A673 (cell line): ENCODE results near the gene TMEM14A. TPM values are rescaled to one million over a fixed set of nuclear protein-coding genes. Genes with fewer than 3 reads are reported as not detected.

Source experiments
- BruUV-seq: library from RNA; stranded (reverse); fragments of 400-500 nt; replicated peaks from 2 replicates; lab custom pipeline; 2021; lab: Mats Ljungman, UMichigan
- CTCF ChIA-PET: fragments of 300-600 bp; sonication (Branson Sonifier 250); formaldehyde crosslinking; loops from one replicate; lab custom pipeline; 2022; ENCODE audit warnings: antibody characterized with exemption; lab: Charles Lee
- POLR2A ChIA-PET: fragments of 300-600 bp; sonication (Branson Sonifier 250); formaldehyde crosslinking; loops from one replicate; lab custom pipeline; 2022; ENCODE audit warnings: antibody characterized with exemption; ENCODE audit not compliant: low non-redundant PET; lab: Charles Lee
- DNase-seq: peaks from one replicate; pipeline ENCODE4 v3.0.0-alpha.2; 2015; ENCODE audit warnings: low spot score
- H3K27ac ChIP-seq: fragments of 200-600 bp; sonication (generic); 2 replicates; pipeline ENCODE4 v1.5.1; 2016; ENCODE audit warnings: mixed run types, low read depth, mild to moderate bottlenecking, mixed read lengths, antibody characterized with exemption, low read length; ENCODE audit not compliant: poor library complexity, severe bottlenecking
- H3K27me3 ChIP-seq: fragments of 200-600 bp; sonication (generic); replicated peaks from 2 replicates; pipeline ENCODE4 v1.6.1; 2017; ENCODE audit warnings: mixed run types, low read depth, mild to moderate bottlenecking, mixed read lengths, antibody characterized with exemption, low read length; ENCODE audit not compliant: insufficient read depth, poor library complexity
- H3K36me3 ChIP-seq: fragments of 200-600 bp; sonication (generic); 2 replicates; pipeline ENCODE4 v1.6.1; 2016; ENCODE audit warnings: mixed run types, mild to moderate bottlenecking, mixed read lengths, antibody characterized with exemption, low read length; ENCODE audit not compliant: insufficient read depth, poor library complexity, severe bottlenecking
- H3K4me1 ChIP-seq: fragments of 200-600 bp; sonication (generic); 2 replicates; pipeline ENCODE4 v1.6.1; 2017; ENCODE audit warnings: mixed run types, mild to moderate bottlenecking, mixed read lengths, antibody characterized with exemption, low read length; ENCODE audit not compliant: insufficient read depth, poor library complexity, severe bottlenecking
- H3K4me3 ChIP-seq: fragments of 200-600 bp; sonication (generic); 2 replicates; pipeline ENCODE4 v1.5.1; 2016; ENCODE audit warnings: low read depth, mixed run types, mild to moderate bottlenecking, mixed read lengths, low read length; ENCODE audit not compliant: poor library complexity, severe bottlenecking
- H3K9me3 ChIP-seq: fragments of 200-600 bp; sonication (generic); 2 replicates; pipeline ENCODE4 v1.6.1; 2016; ENCODE audit warnings: mixed run types, low read depth, mild to moderate bottlenecking, mixed read lengths, antibody characterized with exemption, low read length; ENCODE audit not compliant: poor library complexity, severe bottlenecking
- EZH2 ChIP-seq: fragments of 200-600 bp; sonication (generic); IDR thresholded peaks from 2 replicates; pipeline ENCODE4 v1.6.1; 2017; ENCODE audit warnings: borderline replicate concordance, low read depth, mild to moderate bottlenecking, mixed read lengths, antibody characterized with exemption, low read length; ENCODE audit not compliant: poor library complexity, severe bottlenecking
- intact Hi-C: fragments of 100-400 bp; cut with micrococcal nuclease; formaldehyde crosslinking; loops from one replicate; pipeline ENCODE4 v1.10.0; 2022; ENCODE audit not compliant: unreplicated experiment
- total RNA-seq: library from RNA; stranded (reverse); gene quantifications from 2 replicates; pipeline ENCODE4 v1.2.3, GENCODE V29; 2021
- TF ChIP-seq, protein P1 (sequence below): fragments of 300-800, 200-600 bp; sonication (generic); conservative IDR thresholded peaks from 2 replicates; pipeline ENCODE4 v1.5.1; 2017; ENCODE audit warnings: low read depth, mild to moderate bottlenecking, antibody characterized with exemption, low read length, moderate library complexity, mixed read lengths

The TMEM14A gene
- total RNA-seq, 1 experiment from 2014 or later, result 8.4 TPM

GRCh38 chr6:52726193-52726542 is 55.3 kb downstream of the TMEM14A start:
- Histone ChIP-seq H3K9me3 (no peaks in the 10 kb centered on the region), H3K27me3 (no peaks in the 10 kb centered on the region), H3K4me1 (no peaks in the 10 kb centered on the region), H3K4me3 (no peak overlapping the region), H3K36me3 (no peaks in the 10 kb centered on the region), H3K27ac (no peak overlapping the region)
- TF ChIP-seq EZH2, result no peak
- TF ChIP-seq, protein P1, sequence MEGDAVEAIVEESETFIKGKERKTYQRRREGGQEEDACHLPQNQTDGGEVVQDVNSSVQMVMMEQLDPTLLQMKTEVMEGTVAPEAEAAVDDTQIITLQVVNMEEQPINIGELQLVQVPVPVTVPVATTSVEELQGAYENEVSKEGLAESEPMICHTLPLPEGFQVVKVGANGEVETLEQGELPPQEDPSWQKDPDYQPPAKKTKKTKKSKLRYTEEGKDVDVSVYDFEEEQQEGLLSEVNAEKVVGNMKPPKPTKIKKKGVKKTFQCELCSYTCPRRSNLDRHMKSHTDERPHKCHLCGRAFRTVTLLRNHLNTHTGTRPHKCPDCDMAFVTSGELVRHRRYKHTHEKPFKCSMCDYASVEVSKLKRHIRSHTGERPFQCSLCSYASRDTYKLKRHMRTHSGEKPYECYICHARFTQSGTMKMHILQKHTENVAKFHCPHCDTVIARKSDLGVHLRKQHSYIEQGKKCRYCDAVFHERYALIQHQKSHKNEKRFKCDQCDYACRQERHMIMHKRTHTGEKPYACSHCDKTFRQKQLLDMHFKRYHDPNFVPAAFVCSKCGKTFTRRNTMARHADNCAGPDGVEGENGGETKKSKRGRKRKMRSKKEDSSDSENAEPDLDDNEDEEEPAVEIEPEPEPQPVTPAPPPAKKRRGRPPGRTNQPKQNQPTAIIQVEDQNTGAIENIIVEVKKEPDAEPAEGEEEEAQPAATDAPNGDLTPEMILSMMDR, result no peak
- BruUV-seq, result no TSS peak
- intact Hi-C loops, result loop anchor here (10.0 kb wide), 1 partner anchor 759 kb away; no protein-coding TSS in a partner anchor
- no peak for DNase-seq
- ChIA-PET CTCF (no interaction called here), POLR2A (no interaction called here)

- no peak overlapping the region for H3K27ac ChIP-seq
Observed at GRCh38 chr6:52726741-52727535, 56.0 kb downstream of the TMEM14A start.

GRCh38 chr6:52727908-52728307 is 57.0 kb downstream of the TMEM14A start:
- ChIA-PET CTCF (no interaction called here), POLR2A (no interaction called here)
- no peak overlapping the region for H3K27ac ChIP-seq
- BruUV-seq, result no TSS peak
- H3K36me3 ChIP-seq, result no peaks in the 10 kb centered on the region
- no peak for DNase-seq
- no peaks in the 10 kb centered on the region for H3K9me3 ChIP-seq
- H3K4me3 ChIP-seq, result no peak overlapping the region
- H3K27me3 ChIP-seq, result no peaks in the 10 kb centered on the region
- TF ChIP-seq EZH2, result no peak
- TF ChIP-seq, protein P1, result no peak
- intact Hi-C loops, result loop anchor here (10.0 kb wide), 1 partner anchor 757 kb away; no protein-coding TSS in a partner anchor
- H3K4me1 ChIP-seq, result no peaks in the 10 kb centered on the region

More at GRCh38 chr6:52726741-52727535, 56.0 kb downstream of the TMEM14A start:
- DNase-seq, result no peak
- Histone ChIP-seq H3K4me1 (no peaks in the 10 kb centered on the region), H3K27me3 (no peaks in the 10 kb centered on the region), H3K9me3 (no peaks in the 10 kb centered on the region), H3K36me3 (no peaks in the 10 kb centered on the region), H3K4me3 (no peak overlapping the region)
- ChIA-PET POLR2A (no interaction called here), CTCF (no interaction called here)
- TF ChIP-seq, protein P1, result no peak
- no peak for TF ChIP-seq EZH2
- BruUV-seq, result no TSS peak
- intact Hi-C loops, result loop anchor here (10.0 kb wide), 1 partner anchor 758 kb away; no protein-coding TSS in a partner anchor
